Tibial nerve (tissue), 4 donors: Measurements from ENCODE around the gene COPS9. TPM values are rescaled to one million over a fixed set of nuclear protein-coding genes. Genes with fewer than 3 reads are reported as not detected.

Source experiments
- DNase-seq, 2 donors: peaks; one replicate each; pipeline ENCODE4 v3.0.0-alpha.2; 2019; ENCODE audit warnings: low spot score in 2 of 2
- H3K27ac ChIP-seq, 4 donors: fragments of 200-600 bp; sonication (generic) in 3 of 4; one replicate each; pipeline ENCODE4 v1.5.1; 2017 to 2019; ENCODE audit warnings: mild to moderate bottlenecking in 1 of 4
- H3K27me3 ChIP-seq, 2 donors: fragments of 200-600 bp; sonication (generic) in 1 of 2; one replicate each; pipeline versions ENCODE4 v1.5.1 to v1.6.0; 2017 to 2019
- H3K36me3 ChIP-seq, 3 donors: fragments of 200-600 bp; sonication (generic); one replicate each; pipeline ENCODE4 v1.5.1; 2018 to 2019
- H3K4me1 ChIP-seq, 4 donors: fragments of 200-600 bp; sonication (generic) in 3 of 4; one replicate each; pipeline ENCODE4 v1.5.1; 2017 to 2019
- H3K4me3 ChIP-seq, 4 donors: fragments of 200-600 bp; sonication (generic) in 3 of 4; one replicate each; pipeline ENCODE4 v1.5.1; 2017 to 2019; ENCODE audit warnings: mild to moderate bottlenecking in 1 of 4, moderate library complexity in 1 of 4
- H3K9me3 ChIP-seq, 4 donors: fragments of 200-600 bp; sonication (generic) in 3 of 4; one replicate each; pipeline ENCODE4 v1.5.1; 2017 to 2019
- CTCF ChIP-seq, 5 experiments: fragments of 200-600 bp in 3 of 5; fragments of 450-650 bp in 2 of 5; sonication (generic) in 3 of 5; IDR thresholded peaks; one replicate each; pipeline ENCODE4 v1.5.1; 2016 to 2019; ENCODE audit warnings: antibody characterized with exemption in 5 of 5, mild to moderate bottlenecking in 3 of 5, moderate library complexity in 2 of 5
- EP300 ChIP-seq, 2 donors: sonication (generic); formaldehyde crosslinking; IDR thresholded peaks; one replicate each; pipeline ENCODE4 v1.6.1; 2017; ENCODE audit warnings: antibody characterized with exemption in 2 of 2, mild to moderate bottlenecking in 1 of 2
- POLR2A ChIP-seq, 2 donors: fragments of 450-650 bp; IDR thresholded peaks; one replicate each; pipeline ENCODE4 v1.6.1; 2017; ENCODE audit warnings: antibody characterized with exemption in 2 of 2, mild to moderate bottlenecking in 2 of 2, moderate library complexity in 2 of 2
- WGBS, 2 donors: methylation state at CpG; one replicate each; pipeline ENCODE4 v1.1.5; 2018; 5-methylcytosine and 5-hydroxymethylcytosine counted together
- total RNA-seq, 4 donors: library from RNA; depleted of rRNA; stranded (reverse); fragments of >200 nt; gene quantifications; one replicate each; pipeline ENCODE4 v1.1.0, GENCODE V29; 2016

COPS9 gene
- 100 to 1,000 TPM in 3 of 4 donors, 10 to 100 TPM in 1; 94.8 to 224 (median 141) TPM for total RNA-seq

GRCh38 chr2:240136013-240136670 lies at the start of gene COPS9:
Gene COPS9, minus strand, starts transcription at chr2:240136305. Its CDS starts 21 bp downstream, at chr2:240136284.
- Histone ChIP-seq H3K4me3 (peak within 1 kb of the TSS; percentile 100), H3K4me1 (peaks cover 0 to 25% (median 12%) of the 10 kb centered on the region in 4 donors), H3K9me3 (no peaks in the 10 kb centered on the region), H3K27ac (peak within 1 kb of the TSS; percentile 56 to 88 (median 70)), H3K36me3 (peaks cover 2 to 31% (median 8%) of the 10 kb centered on the region in 3 donors), H3K27me3 (no peaks in the 10 kb centered on the region)
- WGBS, 2 donors = 0% methylated on average over 33 to 34 of the region's 79 CpGs
- peak; percentile 75 to 76 for DNase-seq
- peak in 1 of 5 experiments; percentile 42 for TF ChIP-seq CTCF (IDR thresholded peaks at IDR 0.05)
- TF ChIP-seq EP300 (IDR thresholded peaks at IDR 0.05) = peak in 1 of 2 donors; percentile 70
- peak in 1 of 2 donors; percentile 28 for TF ChIP-seq POLR2A (IDR thresholded peaks at IDR 0.05)

GRCh38 chr2:240184656-240185055 lies 48.6 kb upstream of the COPS9 start:
- Histone ChIP-seq H3K4me1 (no peaks in the 10 kb centered on the region), H3K27me3 (peaks cover 0 to 10% of the 10 kb centered on the region in 2 donors), H3K9me3 (peaks cover 0 to 11% (median 0%) of the 10 kb centered on the region in 4 donors), H3K4me3 (no peak overlapping the region), H3K36me3 (no peaks in the 10 kb centered on the region), H3K27ac (no peak overlapping the region)
- 62 to 70% methylated on average over 3 of the region's 3 CpGs for WGBS, 2 donors
- TF ChIP-seq POLR2A (IDR thresholded peaks at IDR 0.05) = no peak
- TF ChIP-seq CTCF (IDR thresholded peaks at IDR 0.05) = no peak
- TF ChIP-seq EP300 (IDR thresholded peaks at IDR 0.05) = no peak
- DNase-seq = no peak

GRCh38 chr2:240183875-240184590 lies 47.9 kb upstream of the COPS9 start:
- peaks cover 0 to 17% of the 10 kb centered on the region in 2 donors for H3K27me3 ChIP-seq
- H3K36me3 ChIP-seq = no peaks in the 10 kb centered on the region
- no peaks in the 10 kb centered on the region for H3K4me1 ChIP-seq
- 87 to 90% methylated on average over 13 of the region's 13 CpGs for WGBS, 2 donors
- DNase-seq = no peak
- H3K9me3 ChIP-seq = peaks cover 0 to 11% (median 0%) of the 10 kb centered on the region in 4 donors
- no peak overlapping the region for H3K27ac ChIP-seq
- TF ChIP-seq EP300 (IDR thresholded peaks at IDR 0.05) (no peak), CTCF (IDR thresholded peaks at IDR 0.05) (no peak), POLR2A (IDR thresholded peaks at IDR 0.05) (no peak)
- no peak overlapping the region for H3K4me3 ChIP-seq

- H3K27ac ChIP-seq = no peak overlapping the region
- TF ChIP-seq EP300 (IDR thresholded peaks at IDR 0.05) = no peak
- TF ChIP-seq CTCF (IDR thresholded peaks at IDR 0.05) = no peak
- no peak for TF ChIP-seq POLR2A (IDR thresholded peaks at IDR 0.05)
- no peak overlapping the region for H3K4me3 ChIP-seq
- no peaks in the 10 kb centered on the region for H3K4me1 ChIP-seq
- H3K36me3 ChIP-seq = no peaks in the 10 kb centered on the region
- 70 to 79% methylated on average over 18 to 22 of the region's 22 CpGs for WGBS, 2 donors
- H3K27me3 ChIP-seq = peaks cover 0 to 18% of the 10 kb centered on the region in 2 donors
- DNase-seq = no peak
- peaks cover 0 to 9% (median 0%) of the 10 kb centered on the region in 4 donors for H3K9me3 ChIP-seq
Measured at GRCh38 chr2:240183006-240183874, 47.1 kb upstream of the COPS9 start.
